GM21447 (cell line): Measurements from ENCODE around the gene CACNG7.

Experiments used
- ATAC-seq: cut with Tn5 transposase; IDR thresholded peaks from one replicate; pipeline ENCODE4 v1.9.1; 2021; ENCODE audit not compliant: unreplicated experiment

CACNG7 gene

DNA sequence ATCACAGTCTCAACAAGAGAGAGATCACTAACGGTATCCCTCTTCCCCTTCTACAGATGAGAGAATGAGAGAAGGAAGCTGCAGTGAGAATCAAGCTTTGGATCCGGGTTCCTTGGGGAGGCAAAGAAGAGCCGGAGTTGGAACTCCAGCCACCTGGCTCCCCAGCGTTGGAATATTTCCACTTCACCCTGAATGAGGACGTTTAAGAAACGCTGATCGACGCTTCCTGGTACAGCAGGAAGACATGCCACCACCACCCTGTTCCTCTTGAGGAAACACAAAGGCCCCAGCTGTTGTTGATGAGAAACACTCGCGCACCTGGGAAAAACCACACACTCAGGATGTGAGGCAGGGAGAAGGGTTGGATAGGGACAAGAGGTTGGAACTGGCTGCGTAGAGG lies 42.4 kb downstream of the CACNG7 start:
- no peak for ATAC-seq

DNA sequence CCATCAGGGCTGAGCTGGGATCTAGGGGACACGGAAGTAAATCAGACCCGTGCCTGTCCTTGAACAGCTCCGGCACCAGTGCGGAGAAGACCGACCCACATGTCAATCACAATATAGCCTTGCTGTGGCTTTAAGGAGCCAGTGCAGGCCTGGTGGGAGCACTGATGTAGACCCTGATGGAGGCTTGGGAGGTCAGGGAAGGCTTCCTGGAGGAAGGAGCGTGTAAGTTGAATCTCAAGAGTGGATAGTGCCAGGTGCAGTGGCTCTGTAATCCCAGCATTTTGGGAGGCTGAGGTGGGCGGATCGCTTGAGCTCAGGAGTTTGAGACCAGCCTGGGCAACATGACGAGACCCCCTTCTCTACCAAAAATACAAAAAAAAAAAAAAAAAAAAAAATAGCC lies 42.9 kb downstream of the CACNG7 start:
- ATAC-seq: no peak

DNA sequence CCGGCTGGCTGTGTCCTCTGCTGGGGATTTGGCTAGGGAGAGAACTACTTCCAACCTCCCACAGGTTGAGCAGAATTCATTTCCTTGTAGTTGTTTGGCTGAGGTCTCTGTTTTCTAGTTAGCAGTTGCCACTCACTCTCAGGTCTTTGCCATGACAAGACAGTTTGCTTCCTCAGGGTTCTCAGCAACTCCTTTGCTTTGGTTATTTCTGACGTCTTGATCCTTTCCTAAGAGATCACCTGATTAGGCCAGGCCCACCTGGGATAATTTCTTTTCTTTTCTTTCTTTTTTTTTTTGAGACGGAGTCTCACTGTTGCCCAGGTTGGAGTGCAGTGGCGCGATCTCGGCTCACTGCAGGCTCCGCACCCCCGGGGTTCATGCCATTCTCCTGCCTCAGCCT lies 44.3 kb downstream of the CACNG7 start:
- ATAC-seq: no peak

DNA sequence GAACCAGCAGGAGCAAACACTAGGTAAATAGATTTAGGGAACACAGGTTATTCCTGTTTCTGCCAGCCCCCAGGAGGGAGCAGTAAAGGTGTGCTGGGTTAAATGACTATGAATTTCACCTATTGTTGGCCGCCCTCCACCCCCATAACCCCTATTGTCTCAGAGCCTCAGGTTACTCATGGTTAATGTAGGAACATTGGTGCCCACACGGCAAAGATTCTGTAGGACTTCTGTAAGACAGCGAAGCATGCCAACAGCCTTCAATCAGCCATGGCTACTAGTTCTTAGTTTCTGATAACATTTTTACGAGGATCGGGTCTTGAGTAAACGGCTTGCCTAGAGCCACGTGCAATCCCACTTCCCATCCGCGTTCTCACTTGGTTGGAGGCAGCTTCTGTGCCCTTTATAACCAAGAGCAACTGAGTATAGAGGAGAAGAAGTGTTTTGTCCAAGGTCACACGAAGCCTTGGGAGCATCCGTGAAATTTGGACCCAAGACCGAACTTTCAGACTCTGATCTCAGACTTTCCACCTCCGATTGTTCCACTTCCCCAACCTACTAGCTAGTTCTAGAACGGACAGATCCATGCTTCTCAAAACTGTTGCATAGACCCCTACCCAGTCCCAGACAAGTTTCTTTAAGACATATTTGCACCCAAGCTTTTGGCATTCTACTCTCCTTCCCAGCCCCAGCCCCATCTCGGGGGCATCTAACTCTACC lies 48.5 kb downstream of the CACNG7 start:
- no peak for ATAC-seq

DNA sequence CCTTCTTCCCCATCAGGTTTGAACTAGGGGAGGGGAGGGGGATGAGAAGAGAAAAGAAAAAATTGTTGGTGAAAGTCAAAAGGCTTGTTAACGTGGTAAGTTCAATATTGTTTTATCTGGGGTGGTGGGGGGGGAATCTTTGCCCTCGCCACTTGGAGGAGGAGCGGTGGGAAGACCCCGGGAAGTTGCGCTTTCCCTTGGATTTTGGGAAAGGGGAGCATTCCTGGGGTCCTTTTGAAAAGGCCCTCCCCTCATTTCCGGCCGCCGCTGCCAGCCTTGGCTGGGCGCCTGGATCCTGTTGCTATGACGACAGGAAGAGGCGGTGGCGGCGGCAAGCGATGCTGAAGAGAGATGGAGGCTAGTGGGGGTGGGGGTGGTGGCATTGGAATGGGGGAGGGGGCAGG lies 49.1 kb downstream of the CACNG7 start:
- ATAC-seq: no peak

DNA sequence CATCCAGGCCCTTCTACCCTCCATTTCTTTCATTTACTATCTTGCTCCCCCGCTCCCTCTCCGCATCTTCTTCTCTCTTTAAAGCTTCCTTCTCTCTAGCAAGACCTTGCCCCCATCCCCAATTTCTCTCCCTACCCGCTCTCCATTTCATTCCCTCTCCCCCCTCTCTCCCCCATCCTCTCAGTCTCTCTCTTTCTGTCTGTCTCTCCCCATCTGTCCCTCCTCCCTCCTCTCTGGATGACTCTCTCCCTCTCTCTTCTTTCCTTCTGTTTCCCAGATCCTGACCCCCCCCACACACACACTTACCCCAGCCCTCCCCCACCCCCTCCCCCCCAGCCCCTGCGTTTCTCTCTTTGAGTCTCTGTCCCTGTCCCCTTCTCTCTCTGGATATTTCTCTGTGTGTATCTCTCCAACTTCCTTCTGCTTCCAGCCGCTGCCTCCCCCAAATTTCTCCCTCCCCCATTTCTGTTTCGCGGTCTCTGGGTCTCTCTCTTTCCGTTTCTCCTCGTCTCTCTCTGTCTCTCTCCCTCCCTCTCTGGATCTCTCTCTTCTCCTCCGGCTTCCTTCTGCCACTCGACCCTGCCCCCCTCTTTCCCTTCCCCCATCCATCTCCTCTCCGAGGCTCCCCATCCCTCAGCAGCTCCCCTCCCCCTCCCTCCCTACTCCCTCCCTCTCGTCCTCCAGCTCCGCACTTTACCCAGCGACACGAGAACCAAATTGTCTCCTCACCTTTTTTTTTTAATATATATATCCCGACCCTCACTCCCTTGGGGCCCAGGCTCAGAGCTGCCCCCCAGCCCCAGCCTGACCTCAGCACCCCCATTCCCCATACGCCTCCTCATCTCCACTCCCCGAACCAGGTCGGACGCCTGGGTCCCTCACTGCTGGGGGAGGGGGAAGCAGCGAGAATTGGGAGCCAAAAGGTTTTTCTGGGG lies 50.0 kb downstream of the CACNG7 start:
- ATAC-seq: no peak

DNA sequence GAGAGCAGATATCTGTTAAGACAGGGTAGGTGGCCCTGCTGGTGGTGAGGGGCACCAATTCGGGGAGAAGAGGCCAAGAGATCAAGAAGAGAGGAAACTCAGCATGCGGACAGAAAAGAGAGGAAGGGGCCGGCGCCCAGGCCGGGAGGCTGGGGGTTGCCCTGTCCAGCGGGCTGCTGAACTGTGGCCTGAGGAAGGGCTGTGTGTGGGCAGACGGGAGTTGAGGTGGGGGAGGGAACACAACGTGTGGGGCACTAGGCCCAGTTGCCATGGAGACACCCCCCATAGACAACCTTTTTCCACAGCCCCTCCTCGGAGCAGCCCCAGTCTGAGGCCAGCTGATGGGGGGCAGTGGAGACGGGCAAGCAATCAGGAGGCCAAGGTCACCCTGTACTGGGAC lies 51.1 kb downstream of the CACNG7 start:
- ATAC-seq: no peak

DNA sequence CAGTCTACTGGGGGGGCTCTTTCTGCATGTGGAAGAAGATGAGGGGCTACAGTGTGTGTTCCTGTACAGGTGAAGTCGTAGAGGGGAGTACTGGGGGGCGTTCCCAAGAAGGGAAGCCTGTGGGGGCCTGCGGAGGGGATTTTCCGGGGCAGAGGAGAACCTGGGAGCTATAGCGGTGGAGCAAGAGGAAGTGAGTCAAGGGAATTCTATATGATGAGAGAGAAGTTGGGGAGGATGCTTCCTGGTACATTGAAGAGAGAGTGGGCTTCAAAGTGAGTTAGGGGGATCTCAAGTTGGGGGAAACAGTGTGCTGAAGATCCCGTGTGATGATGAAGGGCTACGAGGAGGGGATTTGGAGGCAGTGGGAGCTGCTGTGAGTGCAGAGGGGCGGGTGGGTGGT lies 51.8 kb downstream of the CACNG7 start:
- no peak for ATAC-seq

DNA sequence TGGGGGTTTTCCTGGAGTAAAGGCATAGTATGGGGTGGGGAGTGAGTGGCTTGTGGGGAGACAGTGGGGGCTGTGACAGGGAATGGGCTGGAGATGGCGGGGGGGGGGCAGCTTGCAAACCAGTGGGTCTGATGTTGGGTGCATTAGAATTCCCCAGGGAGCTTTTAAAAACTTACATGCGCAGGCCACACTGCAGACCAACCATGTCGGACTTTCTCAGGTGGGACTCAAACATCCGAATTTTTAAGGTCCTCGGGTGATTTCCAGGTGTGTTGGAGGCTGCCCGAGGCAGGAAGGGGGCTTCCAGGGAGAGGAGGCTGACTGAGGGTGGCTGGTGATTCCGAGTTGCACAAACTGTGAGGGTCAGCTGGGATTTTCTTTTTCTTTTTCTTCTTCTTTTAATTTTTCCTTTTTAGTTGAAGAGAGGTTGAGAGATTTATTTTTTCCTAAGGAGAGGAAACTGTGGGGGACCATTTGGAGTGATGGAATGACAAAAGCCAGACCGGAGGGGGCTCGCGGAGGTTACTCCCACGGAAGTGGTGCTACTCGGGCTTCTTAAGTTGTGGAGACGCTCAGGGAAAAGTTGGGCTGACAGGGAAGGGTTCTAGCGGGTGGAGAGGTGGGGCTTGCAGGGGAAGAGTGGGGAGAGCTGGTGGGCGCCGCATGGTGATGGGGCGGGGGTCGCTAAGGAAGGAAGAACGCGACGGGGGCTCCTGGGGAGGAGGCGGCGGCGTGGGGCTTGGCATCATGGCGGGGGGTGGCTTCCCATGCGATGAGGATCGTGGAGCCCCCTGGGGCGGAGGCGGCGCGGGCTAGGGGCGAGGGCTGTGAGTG lies 52.7 kb downstream of the CACNG7 start:
- ATAC-seq: no peak

DNA sequence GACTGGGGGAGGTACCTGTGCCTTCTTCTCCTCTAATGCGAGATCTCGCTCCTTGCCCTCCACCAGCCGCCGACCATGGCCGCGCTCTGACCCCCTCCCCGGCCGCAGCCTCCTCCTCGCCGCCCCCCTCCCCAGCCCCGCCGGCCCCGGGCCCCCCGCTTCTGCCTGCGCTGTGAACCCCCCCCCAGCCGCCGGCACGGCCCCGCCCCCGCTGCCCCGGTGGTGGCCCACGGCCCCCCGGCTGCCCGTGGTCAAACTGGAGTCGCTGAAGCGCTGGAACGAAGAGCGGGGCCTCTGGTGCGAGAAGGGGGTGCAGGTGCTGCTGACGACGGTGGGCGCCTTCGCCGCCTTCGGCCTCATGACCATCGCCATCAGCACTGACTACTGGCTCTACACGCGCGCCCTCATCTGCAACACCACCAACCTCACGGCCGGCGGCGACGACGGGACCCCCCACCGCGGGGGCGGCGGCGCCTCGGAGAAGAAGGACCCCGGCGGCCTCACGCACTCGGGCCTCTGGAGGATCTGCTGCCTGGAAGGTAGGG lies 53.9 kb downstream of the CACNG7 start, which contains the start of gene CACNG8:
Gene CACNG8, plus strand, starts transcription at position 51 of the 545 bp plus-strand sequence.
- ATAC-seq: no peak

DNA sequence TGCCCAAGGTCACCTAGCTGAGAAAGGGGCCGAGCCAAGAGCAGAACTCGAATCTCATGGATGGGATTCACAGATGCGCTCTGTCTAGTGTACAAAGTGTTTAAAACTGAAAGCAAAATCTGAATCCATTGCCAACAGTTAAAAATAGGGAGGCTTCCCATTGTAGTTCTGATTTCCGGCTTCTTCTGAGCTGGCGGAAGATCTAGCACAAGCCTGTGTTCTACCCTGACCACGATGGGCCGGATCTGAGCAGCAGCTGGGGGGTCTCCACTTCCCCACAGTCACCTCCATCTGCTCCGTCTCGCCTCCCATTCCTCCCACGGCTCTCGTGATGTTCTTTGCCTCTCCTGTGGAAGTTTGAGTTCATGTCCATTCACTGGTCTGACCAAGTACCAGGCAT lies 56.0 kb downstream of the CACNG7 start:
- ATAC-seq: no peak

DNA sequence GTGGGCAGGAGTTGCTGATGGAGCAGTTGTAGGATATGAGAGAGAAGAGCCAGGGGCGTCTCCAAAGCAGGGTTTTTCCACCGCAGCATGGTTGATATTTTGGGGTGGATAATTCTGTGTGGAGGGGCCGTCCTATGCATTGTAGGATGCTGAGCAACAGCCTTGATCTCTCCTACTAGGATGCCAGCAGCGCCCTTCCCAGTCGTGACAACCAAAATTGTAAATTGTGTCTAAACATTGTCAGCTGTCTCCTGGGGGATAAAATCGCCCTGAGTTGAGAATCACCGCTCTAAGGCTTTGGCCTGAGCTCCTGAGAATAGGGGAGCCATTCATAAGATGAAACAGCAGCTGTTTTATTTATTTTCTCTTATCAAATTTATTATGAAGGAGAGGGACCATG lies 57.9 kb downstream of the CACNG7 start:
- ATAC-seq: no peak

DNA sequence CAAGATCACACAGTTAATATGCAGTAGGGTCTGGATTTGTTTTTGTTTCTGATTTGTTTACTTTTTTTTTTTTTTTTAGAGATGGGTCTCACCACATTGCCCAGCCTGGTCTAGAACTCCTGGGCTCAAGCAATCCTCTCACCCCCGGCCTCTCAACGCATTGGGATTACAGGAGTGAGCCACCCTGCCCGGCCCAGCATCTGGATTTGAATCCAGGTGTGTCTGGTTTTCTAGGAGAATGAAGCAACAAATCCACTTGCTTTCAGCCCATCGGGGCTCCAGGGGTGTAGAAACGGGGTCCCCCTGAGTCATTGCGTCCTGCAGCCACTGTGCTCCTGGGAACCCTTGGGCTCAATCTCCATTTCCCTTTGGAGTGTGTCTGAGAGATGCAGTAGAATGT lies 60.3 kb downstream of the CACNG7 start:
- ATAC-seq: no peak

DNA sequence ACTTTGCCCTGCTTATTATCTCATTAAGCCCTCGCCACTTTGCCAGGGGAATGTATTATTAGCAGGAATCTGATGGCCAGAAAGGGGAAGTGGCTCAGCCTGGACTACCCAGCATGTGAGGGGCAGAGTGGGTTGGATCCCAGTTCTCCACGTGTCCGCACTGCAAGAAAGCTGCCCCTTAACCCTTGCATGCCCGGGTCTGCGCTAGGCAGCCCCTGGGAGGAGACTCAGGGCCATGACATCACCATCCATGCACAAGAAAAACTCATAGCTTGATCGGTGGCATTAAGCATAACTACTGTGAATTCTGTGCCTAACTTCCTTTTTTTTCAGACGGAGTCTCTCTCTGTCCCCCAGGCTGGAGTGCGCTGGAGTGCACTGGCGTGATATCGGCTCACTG lies 62.6 kb downstream of the CACNG7 start:
- ATAC-seq: no peak

DNA sequence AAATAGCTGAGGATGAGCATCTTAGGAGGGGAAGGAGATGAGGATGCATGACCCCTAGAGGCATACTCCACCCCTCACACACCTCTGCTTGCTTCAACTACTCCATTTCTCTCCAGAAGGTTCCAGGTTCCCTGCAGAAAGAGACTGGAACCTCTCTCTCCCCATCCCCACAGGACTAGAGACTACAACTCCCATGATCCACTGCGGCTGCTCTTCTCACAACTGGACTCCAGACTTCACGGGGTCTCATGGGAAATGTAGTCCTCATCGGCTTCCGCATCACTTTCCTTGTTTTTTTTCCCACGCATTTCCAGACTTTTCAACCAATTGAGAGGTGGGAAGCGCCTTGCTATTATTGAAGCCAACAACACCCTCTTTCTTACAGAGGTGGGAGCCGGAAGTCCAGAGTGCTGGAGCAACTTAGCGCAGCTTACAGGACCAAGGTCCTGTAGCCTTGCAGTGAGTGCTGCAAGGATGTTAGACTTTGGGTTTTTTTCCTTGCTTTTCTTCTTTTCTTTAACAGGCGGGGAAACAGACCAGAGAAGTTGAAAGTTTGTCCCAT lies 68.4 kb downstream of the CACNG7 start:
- peak; percentile 61 for ATAC-seq

DNA sequence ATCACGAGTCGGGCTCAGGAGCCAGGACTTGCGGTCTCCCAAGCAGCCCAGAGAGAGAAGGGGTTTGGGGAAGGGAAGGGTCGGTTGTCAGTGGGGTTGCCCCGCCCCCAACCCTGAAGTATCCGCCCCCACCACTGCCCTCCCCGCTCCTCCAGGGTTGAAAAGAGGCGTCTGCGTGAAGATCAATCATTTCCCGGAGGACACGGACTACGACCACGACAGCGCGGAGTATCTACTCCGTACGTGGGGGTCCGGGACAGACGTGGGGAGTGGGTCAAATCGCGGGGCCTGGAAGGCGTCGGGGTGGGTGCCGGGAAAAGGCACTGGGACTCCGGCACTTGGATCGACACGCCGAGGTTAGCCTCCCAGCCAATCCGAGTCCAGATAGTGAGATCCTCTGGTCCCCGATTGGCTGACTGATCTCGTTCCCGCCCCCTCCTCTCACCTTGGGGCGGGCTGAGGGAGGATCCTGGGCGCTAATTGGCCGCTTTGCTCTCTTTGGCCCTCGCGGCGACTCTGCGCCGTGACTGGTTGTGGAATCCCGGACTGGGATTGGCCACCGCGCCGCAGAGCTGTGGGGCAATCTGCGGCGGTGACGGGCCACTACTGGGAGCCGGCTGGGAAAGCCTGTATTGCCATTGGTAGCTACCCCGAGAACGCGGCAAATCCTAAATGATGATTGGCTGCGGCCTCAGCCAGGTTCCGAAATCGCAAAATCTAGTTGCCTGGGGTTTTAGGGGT lies 69.1 kb downstream of the CACNG7 start:
- no peak for ATAC-seq

DNA sequence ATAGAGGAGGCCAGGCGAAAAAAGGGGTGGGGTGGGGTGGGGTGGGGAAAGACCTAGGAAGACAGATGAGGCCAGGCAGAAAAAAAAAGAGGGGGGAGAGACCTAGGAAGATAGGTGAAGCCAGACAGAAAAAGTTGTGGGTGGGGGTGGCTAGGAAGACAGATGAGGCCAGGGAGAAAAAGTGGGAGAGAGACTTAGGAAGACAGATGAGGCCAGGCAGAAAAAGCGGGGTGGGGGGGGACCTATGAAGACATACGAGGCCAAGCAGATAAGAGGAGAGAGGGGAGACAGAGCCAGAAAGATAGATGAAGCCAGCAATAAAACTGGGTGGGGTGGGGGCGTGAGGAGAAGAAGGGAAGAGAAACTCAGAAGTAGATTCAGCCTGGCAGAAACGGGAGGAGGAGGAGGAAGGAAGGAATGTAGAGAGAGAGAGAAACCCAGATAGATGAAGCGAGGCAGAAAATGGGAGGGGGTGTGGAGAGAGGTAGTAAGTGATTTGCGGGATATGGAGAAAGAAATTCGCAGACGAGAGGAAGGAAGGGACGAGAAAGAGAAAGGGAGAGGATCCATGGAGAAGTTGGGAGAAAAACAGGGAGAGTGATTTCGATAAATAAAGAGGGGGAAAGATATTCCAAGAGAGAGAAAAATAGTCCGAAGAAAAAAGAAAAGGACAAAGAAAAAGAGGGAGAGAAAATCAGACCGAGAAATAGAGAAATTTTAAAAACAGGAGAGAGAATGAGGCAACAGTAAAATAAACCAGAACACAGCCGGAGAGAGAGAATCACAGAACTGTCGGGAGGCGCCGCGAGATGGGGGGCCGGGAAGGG lies 70.1 kb downstream of the CACNG7 start:
- ATAC-seq: no peak

DNA sequence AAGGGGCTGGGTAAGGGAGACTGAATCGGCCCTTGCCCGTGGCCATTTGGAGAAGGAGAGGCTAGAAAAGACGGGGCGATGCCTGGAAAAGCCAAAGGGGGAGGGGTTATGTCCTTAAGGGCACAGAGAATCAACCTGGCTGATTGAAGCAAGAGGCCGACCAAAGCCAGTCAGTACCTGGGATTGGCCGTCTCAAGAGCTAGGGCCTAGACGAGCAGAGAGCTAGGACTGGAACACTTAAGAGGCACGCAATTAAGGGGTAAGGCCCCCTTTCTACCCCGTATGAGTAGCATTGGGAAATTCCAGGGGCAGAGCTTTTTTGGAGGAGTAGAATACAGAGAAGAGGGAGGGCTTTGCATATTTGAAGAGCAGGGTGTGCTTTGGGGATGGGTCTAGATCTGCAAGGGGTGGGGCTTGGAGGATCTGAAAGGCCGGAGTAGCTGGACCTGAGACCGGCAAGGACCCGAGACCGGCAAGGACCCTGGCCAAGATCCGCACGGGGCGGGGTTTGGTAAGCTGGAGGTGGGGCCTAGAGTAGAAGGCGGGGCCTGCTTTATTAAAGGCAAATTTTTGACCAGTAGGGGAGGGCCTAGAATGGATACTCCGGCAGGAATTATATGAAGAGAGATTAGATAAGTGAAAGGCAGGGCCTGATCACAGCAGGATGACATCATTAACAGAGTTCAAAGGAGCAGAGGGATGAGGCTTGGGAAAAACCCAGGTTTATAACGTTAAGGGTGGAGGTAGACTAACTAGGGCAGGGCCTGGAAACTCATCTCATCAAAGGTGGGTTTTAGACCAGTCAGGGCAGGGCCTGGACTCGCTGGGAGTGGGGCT lies 71.7 kb downstream of the CACNG7 start:
- no peak for ATAC-seq
